Kidney (tissue), 14 donors: ENCODE data around the gene HARBI1. TPM values are rescaled to one million over a fixed set of nuclear protein-coding genes. Genes with fewer than 3 reads are reported as not detected.

Experiments
- DNase-seq, 5 donors: peaks; one replicate each; pipeline ENCODE4 v3.0.0-alpha.2; 2013 to 2020
- FAIRE-seq: peaks from 2 replicates; lab custom pipeline; 2012; peaks lifted over from hg19 to GRCh38; lab: Jason Lieb, UNC
- H3K27ac ChIP-seq, 2 donors: one replicate each; pipeline ENCODE4 v1.7.0; 2013; ENCODE audit warnings: low read depth in 2 of 2, low read length in 2 of 2, inconsistent platforms in 1 of 2
- H3K27me3 ChIP-seq: one replicate; pipeline ENCODE4 v1.7.1; 2013; ENCODE audit warnings: low read length, inconsistent platforms; ENCODE audit not compliant: control insufficient read depth, insufficient read depth
- H3K36me3 ChIP-seq, 3 donors: one replicate each; pipeline versions ENCODE4 v1.7.0 to v1.7.1; 2013; ENCODE audit warnings: low read length in 3 of 3, control low read depth in 1 of 3, inconsistent platforms in 1 of 3; ENCODE audit not compliant: insufficient read depth in 3 of 3, control insufficient read depth in 2 of 3
- H3K4me1 ChIP-seq, 3 donors: one replicate each; pipeline versions ENCODE4 v1.7.0 to v1.7.1; 2013; ENCODE audit warnings: low read length in 3 of 3, inconsistent platforms in 1 of 3, low read depth in 1 of 3; ENCODE audit not compliant: control insufficient read depth in 2 of 3, insufficient read depth in 2 of 3
- H3K4me3 ChIP-seq, 3 donors: one replicate each; pipeline versions ENCODE4 v1.7.0 to v1.8.1; 2013; ENCODE audit warnings: low read length in 3 of 3, control low read depth in 1 of 3, inconsistent platforms in 1 of 3
- H3K9ac ChIP-seq, 3 donors: one replicate each; pipeline versions ENCODE4 v1.7.0 to v1.7.1; 2013; ENCODE audit warnings: low read length in 3 of 3, control low read depth in 1 of 3, inconsistent platforms in 1 of 3
- H3K9me3 ChIP-seq, 3 donors: one replicate each; pipeline versions ENCODE4 v1.7.0 to v1.7.1; 2013; ENCODE audit warnings: low read length in 3 of 3, control low read depth in 1 of 3, inconsistent platforms in 1 of 3; ENCODE audit not compliant: control insufficient read depth in 2 of 3, insufficient read depth in 1 of 3
- CTCF ChIP-seq: IDR thresholded peaks from 3 replicates; pipeline ENCODE4 v1.5.1; 2012; ENCODE audit warnings: mild to moderate bottlenecking, moderate library complexity, borderline replicate concordance; ENCODE audit not compliant: insufficient read depth; ENCODE audit errors: extremely low read depth
- intact Hi-C: fragments of 100-400 bp; cut with DNase I; formaldehyde crosslinking; loops from one replicate; pipeline ENCODE4 v1.11.1; 2022
- polyA plus RNA-seq: library from polyadenylated mRNA; stranded (reverse); fragments of 350-450 nt; fragmentation: Illumina TruSeq; extraction: RNeasy Lipid Tissue Mini Kit (QIAGEN cat#74804); gene quantifications from one replicate; pipeline ENCODE4 v1.2.3, GENCODE V29; 2014; ENCODE audit warnings: low read depth, low replicate concordance; ENCODE audit not compliant: insufficient read depth
- total RNA-seq: library from RNA; stranded (reverse); fragmentation: NEBNext Ultra II Directional; extraction: Animal tissue kit (Norgen Biotek cat#: 25700); gene quantifications from one replicate; pipeline ENCODE4 v1.2.1, GENCODE V29; 2021
- donor health status: control.
- donor health status: control.
- donor health status: control.
- donor health status: control.
- donor health status: control.
- donor health status: DM: yes; HTN: yes; CAD: no.
- donor health status: Normal renal cell carcinoma (clear cell type).

HARBI1 gene
- total and polyA plus RNA-seq, 2 donors from 2014 or later = 2.5 to 4.0 TPM

GRCh38 chr11:46564459-46564858, 52.6 kb downstream of the HARBI1 start:
- intact Hi-C loops = no loop called here
- H3K4me1 ChIP-seq = peaks cover 0 to 2% (median 0%) of the 10 kb centered on the region in 3 donors
- H3K27ac ChIP-seq = no peak overlapping the region
- no peak for DNase-seq
- H3K36me3 ChIP-seq = no peaks in the 10 kb centered on the region
- H3K4me3 ChIP-seq = no peak overlapping the region
- no peak for TF ChIP-seq CTCF
- no peak overlapping the region for H3K9ac ChIP-seq
- no peak for FAIRE-seq
- H3K27me3 ChIP-seq = no peaks in the 10 kb centered on the region
- H3K9me3 ChIP-seq = no peaks in the 10 kb centered on the region

GRCh38 chr11:46562527-46562926, 54.5 kb downstream of the HARBI1 start:
- peaks cover 0 to 2% (median 0%) of the 10 kb centered on the region in 3 donors for H3K4me1 ChIP-seq

DNA sequence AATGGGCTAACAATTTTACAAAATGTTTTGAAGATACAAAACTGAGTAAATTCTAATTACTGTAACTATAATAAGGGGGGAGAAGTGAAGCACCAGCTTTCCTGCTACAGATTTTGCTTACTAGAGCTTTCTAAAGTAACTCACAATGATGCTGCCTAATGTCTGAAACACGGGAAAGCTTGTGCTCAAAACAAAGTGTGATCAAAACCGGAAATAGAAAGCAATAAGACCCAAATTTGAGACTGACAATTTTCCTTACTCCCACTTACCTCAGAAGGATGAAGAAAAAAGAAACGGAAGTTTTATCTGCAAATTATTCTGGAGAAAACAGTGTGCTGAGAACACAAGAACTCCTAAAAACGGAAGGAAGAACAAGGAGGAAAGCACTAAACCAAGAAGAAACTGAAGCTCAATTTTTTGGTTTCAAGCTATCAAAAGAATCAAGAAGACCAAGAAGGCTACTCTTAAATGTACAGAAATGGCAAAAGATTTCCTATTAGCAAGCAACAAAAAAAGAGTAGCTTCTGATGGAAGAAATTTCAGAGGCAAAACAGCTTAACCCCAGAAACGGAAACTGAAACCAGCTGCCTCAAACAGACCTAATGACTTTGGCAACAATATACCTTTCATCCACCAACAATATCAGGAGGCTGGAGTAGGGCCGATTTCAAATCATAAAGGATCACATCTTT, 56.6 kb downstream of the HARBI1 start:
- H3K4me1 ChIP-seq = peaks cover 0 to 9% (median 2%) of the 10 kb centered on the region in 3 donors
- intact Hi-C loops = no loop called here
- H3K9ac ChIP-seq = peak overlapping the region in 2 of 3 donors; percentile 14 to 37
- H3K4me3 ChIP-seq = peak overlapping the region; percentile 12 to 64 (median 47)
- no peaks in the 10 kb centered on the region for H3K36me3 ChIP-seq
- H3K27ac ChIP-seq = peak overlapping the region; percentile 51 to 82
- H3K27me3 ChIP-seq = no peaks in the 10 kb centered on the region
- no peak for FAIRE-seq
- no peaks in the 10 kb centered on the region for H3K9me3 ChIP-seq
- DNase-seq = peak in 2 of 5 donors; percentile 30 to 47
- no peak for TF ChIP-seq CTCF

More at GRCh38 chr11:46562527-46562926, 54.5 kb downstream of the HARBI1 start:
- no peak overlapping the region for H3K4me3 ChIP-seq
- H3K27me3 ChIP-seq = no peaks in the 10 kb centered on the region
- no peak for TF ChIP-seq CTCF
- no peak overlapping the region for H3K27ac ChIP-seq
- no peaks in the 10 kb centered on the region for H3K36me3 ChIP-seq
- DNase-seq (no peak), FAIRE-seq (no peak)
- intact Hi-C loops = no loop called here
- H3K9me3 ChIP-seq = no peaks in the 10 kb centered on the region
- H3K9ac ChIP-seq = no peak overlapping the region
